Mucosa of stomach (tissue), 1 donor: ENCODE measurements around the gene OTOG.

ENCODE experiments used
- H3K27me3 ChIP-seq: one replicate; pipeline ENCODE4 v1.7.0; 2013; ENCODE audit warnings: mild to moderate bottlenecking, low read length; ENCODE audit not compliant: control insufficient read depth, insufficient read depth
- H3K36me3 ChIP-seq: one replicate; pipeline ENCODE4 v1.7.0; 2013; ENCODE audit warnings: low read length; ENCODE audit not compliant: control insufficient read depth, insufficient read depth
- H3K4me1 ChIP-seq: one replicate; pipeline ENCODE4 v1.7.0; 2013; ENCODE audit warnings: mild to moderate bottlenecking, low read length; ENCODE audit not compliant: control insufficient read depth, insufficient read depth
- H3K4me3 ChIP-seq: one replicate; pipeline ENCODE4 v1.7.0; 2013; ENCODE audit warnings: low read length
- H3K9ac ChIP-seq: one replicate; pipeline ENCODE4 v1.7.0; 2013; ENCODE audit warnings: mild to moderate bottlenecking, low read length, moderate library complexity
- H3K9me3 ChIP-seq: one replicate; pipeline ENCODE4 v1.7.0; 2013; ENCODE audit warnings: mild to moderate bottlenecking, low read length, moderate library complexity; ENCODE audit not compliant: control insufficient read depth
- donor health status: Pancreatic carcinoma.

The OTOG gene

DNA sequence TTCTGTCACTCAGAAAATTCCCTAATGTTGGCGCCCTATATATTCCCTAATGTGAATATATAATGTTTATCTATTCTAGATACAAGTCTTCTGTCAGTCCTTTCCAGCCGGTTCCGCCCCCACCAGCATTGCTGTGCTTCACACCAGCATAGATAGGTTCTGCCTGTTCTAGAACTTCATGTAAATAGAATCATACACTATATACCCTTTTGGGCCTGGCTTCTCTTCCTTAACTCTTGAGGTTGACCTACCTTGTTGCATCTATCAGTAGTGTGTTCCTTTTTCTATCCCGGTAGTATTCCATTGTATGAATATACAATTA is 34.6 kb downstream of the OTOG start:
- Histone ChIP-seq H3K4me1 (no peaks in the 10 kb centered on the region), H3K27me3 (no peaks in the 10 kb centered on the region), H3K9me3 (no peaks in the 10 kb centered on the region), H3K9ac (no peak overlapping the region), H3K36me3 (no peaks in the 10 kb centered on the region), H3K4me3 (no peak overlapping the region)

DNA sequence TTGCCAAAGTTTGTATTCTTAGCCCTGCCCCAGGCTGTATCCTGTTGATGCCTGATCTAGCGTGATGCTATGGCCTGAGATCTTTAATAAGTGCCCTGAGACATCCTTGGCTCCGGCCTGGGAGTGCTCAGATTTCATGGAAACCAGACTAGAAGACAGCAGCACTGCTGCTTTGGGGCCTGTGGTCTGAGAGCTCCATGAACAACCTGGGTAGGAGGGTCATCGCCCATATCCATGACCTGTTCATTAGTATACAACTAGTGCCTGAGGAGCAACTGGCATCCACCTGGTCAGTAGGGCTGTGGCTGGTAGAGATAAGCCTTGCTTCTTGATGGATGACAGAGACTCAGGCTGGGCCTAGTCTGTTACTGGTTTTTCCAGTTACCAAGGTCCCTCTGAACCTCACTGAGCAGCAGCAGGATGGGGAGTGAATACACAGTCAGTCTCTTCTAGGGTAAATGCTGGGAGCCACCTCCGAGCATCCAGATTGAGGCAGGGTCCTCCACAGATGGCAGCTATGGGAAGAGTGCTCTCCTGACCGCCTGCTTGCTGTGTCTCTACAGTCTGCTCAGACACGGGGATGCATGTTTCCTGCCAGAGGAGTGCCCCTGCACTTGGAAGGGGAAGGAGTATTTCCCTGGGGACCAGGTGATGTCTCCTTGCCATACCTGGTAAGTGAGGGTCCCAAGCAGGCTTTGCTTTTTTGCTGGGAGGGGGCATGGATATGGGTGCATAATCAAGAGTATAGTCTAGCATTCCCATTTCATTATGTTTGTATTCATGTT is 39.0 kb downstream of the OTOG start:
- H3K27me3 ChIP-seq: no peaks in the 10 kb centered on the region
- H3K4me3 ChIP-seq: no peak overlapping the region
- H3K9me3 ChIP-seq: no peaks in the 10 kb centered on the region
- no peaks in the 10 kb centered on the region for H3K36me3 ChIP-seq
- H3K4me1 ChIP-seq: no peaks in the 10 kb centered on the region
- H3K9ac ChIP-seq: no peak overlapping the region

DNA sequence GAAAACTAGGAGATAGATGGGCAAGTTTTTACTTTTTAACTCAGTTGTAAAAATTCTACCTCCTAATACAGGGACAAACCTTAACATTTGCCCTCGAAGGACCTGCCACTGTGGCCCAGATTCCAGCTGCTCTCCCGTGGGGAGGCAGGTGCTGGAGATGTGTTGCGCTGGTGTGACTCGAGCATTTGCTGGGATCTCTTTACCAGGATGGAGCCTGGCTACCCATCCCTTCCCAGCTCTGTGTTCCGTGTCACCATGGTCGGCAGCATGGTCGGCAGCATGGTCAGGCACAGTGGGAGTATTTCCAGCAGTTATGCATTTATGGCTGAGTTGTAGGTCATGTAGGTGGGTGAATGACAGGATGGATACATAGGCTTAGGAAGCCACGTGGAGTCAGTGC is 41.1 kb downstream of the OTOG start:
- Histone ChIP-seq H3K9me3 (no peaks in the 10 kb centered on the region), H3K4me3 (no peak overlapping the region), H3K4me1 (no peaks in the 10 kb centered on the region), H3K36me3 (no peaks in the 10 kb centered on the region), H3K27me3 (no peaks in the 10 kb centered on the region), H3K9ac (no peak overlapping the region)

DNA sequence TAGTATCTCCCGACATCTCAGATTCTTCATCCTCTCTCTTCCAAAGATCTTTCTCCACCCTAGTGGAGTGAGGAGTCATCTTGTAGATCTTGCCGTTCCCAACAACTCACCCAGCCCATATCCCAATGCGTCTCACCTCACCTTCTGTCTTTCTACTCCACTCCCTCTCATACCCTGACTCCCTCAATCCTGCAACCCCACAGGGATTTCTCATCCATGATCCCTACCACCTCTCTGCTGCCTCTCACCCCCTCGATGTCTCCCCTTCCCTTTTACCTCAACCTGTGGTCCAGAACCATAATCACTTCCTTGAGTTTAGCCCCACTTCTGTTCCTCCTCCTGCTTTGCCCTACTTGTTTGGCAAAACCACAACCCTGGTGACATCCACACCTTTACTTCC is 41.7 kb downstream of the OTOG start:
- H3K36me3 ChIP-seq: no peaks in the 10 kb centered on the region
- no peaks in the 10 kb centered on the region for H3K27me3 ChIP-seq
- H3K4me1 ChIP-seq: no peaks in the 10 kb centered on the region
- no peaks in the 10 kb centered on the region for H3K9me3 ChIP-seq
- H3K9ac ChIP-seq: no peak overlapping the region
- no peak overlapping the region for H3K4me3 ChIP-seq

DNA sequence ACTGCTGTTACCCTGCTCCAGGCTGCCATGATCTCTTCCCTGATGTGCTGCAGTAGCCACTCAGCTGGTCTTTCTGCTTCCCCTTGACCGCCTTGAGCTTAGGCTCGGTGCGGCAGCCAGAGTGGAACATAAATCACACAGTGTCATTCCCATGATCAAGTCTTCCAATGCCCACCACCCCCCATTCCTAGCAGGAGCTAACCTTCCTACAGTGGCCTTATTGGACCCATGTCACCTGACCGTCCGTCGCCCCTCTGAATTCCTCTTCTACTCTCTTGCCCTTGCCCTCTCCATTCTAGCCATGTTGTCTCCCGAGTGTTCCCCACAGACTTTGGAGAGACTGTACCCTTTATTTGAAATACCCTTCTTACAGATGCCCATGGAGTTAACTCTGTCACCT is 43.4 kb downstream of the OTOG start:
- H3K36me3 ChIP-seq: no peaks in the 10 kb centered on the region
- no peaks in the 10 kb centered on the region for H3K9me3 ChIP-seq
- H3K4me3 ChIP-seq: no peak overlapping the region
- H3K9ac ChIP-seq: no peak overlapping the region
- H3K27me3 ChIP-seq: no peaks in the 10 kb centered on the region
- H3K4me1 ChIP-seq: no peaks in the 10 kb centered on the region

DNA sequence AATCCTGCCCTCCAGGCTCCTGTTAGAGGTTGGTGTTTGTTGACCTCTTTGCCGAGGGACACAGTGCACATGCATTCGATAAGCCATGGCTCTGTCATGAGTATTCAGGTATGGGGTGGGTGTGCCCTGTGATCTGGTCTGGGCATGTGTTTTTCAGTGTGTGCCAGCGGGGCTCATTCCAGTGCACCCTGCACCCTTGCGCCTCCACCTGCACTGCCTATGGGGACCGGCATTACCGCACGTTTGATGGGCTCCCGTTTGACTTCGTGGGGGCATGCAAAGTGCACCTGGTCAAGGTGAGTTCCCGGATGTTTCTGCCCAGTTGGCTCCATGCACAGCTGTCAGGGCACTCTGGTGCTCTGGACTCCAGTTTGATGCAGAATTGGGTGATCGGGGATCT is 44.2 kb downstream of the OTOG start:
- Histone ChIP-seq H3K4me3 (no peak overlapping the region), H3K4me1 (no peaks in the 10 kb centered on the region)

DNA sequence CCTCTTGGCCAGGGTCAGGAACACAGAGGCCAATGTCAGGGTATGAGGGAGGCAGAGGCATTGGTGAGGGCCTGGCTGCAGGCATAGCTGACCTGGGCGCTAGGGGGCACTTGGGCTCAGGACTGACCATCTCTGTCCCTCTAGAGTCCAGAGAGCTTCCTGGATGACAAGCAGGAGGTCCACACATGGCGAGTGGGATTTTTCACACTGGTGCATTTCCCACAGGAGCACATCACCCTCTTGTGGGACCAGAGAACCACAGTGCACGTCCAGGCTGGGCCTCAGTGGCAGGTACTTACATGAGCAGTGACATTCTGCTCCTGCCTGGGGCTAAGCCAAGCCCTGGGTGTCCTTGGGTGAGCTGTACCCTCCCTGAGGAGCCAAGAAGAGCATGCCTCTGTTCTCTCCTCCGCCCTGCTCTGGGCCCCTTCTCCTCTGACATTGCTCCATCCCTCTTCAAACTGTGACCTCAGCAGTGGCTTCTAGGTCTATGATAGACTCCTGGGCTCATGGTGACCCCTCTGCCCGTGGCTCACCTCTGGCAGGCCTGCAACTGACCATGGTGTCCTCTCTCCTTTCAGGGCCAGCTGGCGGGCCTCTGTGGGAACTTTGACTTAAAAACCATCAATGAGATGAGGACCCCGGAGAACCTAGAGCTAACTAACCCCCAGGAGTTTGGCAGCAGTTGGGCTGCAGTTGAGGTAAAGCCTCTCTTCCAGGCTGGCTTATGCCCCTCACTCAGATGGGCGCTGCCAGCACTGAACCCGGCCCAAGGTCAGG is 46.6 kb downstream of the OTOG start:
- Histone ChIP-seq H3K4me1 (no peaks in the 10 kb centered on the region), H3K4me3 (no peak overlapping the region), H3K9ac (no peak overlapping the region), H3K27me3 (no peaks in the 10 kb centered on the region), H3K36me3 (no peaks in the 10 kb centered on the region), H3K9me3 (no peaks in the 10 kb centered on the region)

More for the DNA sequence above, 44.2 kb downstream of the OTOG start:
- no peaks in the 10 kb centered on the region for H3K9me3 ChIP-seq
- H3K27me3 ChIP-seq: no peaks in the 10 kb centered on the region
- H3K9ac ChIP-seq: no peak overlapping the region
- H3K36me3 ChIP-seq: no peaks in the 10 kb centered on the region

DNA sequence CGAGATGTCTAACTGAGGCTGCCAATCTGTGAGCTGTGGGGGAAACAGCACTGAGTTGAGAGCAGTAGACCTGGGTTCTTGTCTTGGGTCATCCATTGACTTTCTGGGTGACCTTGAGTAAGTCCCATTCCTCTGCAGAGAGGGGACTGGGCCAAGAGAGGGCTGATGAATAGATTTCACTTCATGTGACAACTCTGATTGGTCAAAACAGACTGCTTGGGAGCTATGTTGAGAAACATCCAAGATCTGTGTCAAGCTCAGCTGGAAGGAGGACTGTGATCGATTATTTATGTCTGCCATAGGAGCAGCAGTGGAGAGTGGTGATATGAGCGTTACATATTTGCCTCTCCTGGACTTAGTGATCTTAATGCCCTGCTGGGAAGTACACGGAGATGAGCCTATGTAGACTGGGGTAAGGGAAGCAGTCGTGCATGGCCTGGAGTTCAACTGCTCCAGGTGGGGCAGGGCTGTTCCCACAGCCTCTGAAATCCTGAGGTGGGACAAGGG is 47.7 kb downstream of the OTOG start:
- H3K27me3 ChIP-seq: peaks cover 4% of the 10 kb centered on the region
- no peaks in the 10 kb centered on the region for H3K9me3 ChIP-seq
- H3K4me3 ChIP-seq: no peak overlapping the region
- H3K4me1 ChIP-seq: no peaks in the 10 kb centered on the region
- H3K9ac ChIP-seq: no peak overlapping the region
- no peaks in the 10 kb centered on the region for H3K36me3 ChIP-seq

DNA sequence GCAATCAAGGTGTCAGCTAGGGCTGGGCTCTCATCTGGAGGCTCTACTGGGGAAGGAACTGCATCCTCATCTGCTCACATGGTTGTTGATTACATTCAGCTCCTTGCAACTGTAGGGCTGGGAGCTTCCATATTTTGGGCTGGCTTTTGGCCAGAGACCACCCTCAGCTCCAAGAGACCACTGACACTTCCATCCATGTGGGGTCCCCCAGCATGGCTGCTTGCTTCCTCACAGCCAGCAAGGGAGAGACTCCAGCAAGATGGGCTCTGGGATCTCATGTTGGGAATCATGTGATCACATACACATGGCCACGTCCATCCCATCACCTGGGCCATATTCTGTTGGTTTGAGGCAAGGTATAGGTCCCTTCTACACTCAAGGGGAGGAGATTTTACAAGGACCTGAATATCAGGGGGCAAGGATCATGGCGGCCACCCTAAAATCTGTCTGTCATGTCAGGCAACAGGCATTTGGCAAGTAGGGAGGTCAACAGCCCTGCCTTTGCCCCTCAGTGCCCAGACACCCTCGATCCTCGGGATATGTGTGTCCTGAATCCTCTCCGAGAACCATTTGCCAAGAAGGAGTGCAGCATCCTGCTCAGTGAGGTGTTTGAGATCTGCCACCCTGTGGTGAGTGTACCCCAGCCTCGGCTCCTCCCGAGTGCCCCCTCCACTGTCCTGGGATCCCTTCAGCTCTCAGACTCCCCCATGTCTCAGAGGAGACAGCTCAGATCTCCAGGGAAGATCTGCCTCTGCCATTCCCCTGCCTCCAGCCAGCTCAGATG is 48.7 kb downstream of the OTOG start:
- Histone ChIP-seq H3K36me3 (no peaks in the 10 kb centered on the region), H3K9ac (no peak overlapping the region), H3K4me3 (no peak overlapping the region), H3K27me3 (peaks cover 6% of the 10 kb centered on the region), H3K9me3 (no peaks in the 10 kb centered on the region), H3K4me1 (no peaks in the 10 kb centered on the region)

DNA sequence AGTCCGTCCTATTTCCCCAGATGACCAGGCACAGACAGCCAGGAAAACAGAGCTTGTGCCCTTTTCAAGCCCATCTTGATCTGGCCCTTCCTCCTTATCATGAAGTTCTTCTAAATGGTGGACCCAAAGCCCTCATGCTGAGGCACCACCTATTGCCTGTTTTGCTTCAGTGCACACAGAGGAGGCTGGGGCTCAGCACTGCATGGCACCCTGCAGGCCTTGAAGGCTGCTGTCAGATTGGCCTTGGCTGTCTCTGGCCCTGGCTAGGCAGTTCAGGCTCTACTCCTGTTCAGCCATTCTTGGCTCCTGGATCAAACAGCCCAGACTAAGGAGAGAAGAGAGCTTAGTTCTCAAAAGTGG is 49.2 kb downstream of the OTOG start:
- no peaks in the 10 kb centered on the region for H3K9me3 ChIP-seq
- no peaks in the 10 kb centered on the region for H3K4me1 ChIP-seq
- peaks cover 6% of the 10 kb centered on the region for H3K27me3 ChIP-seq
- H3K36me3 ChIP-seq: no peaks in the 10 kb centered on the region
- no peak overlapping the region for H3K4me3 ChIP-seq
- no peak overlapping the region for H3K9ac ChIP-seq

DNA sequence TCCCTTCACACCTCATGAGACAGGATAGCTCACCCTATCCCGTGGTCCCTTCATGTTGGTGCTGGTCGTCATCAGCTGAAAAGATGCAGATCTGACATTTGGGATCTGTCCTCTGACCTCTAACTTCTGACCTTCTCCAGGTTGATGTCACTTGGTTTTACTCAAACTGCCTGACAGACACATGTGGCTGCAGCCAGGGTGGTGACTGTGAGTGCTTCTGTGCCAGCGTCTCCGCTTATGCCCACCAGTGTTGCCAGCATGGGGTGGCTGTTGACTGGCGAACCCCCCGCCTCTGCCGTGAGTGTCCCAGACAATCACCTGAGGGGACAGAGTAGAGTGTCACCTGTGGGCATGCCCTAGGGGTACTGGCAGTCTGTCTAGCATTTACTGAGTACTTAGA is 49.7 kb downstream of the OTOG start:
- Histone ChIP-seq H3K4me1 (no peaks in the 10 kb centered on the region), H3K9ac (no peak overlapping the region), H3K4me3 (no peak overlapping the region), H3K27me3 (peaks cover 6% of the 10 kb centered on the region), H3K36me3 (no peaks in the 10 kb centered on the region), H3K9me3 (no peaks in the 10 kb centered on the region)

DNA sequence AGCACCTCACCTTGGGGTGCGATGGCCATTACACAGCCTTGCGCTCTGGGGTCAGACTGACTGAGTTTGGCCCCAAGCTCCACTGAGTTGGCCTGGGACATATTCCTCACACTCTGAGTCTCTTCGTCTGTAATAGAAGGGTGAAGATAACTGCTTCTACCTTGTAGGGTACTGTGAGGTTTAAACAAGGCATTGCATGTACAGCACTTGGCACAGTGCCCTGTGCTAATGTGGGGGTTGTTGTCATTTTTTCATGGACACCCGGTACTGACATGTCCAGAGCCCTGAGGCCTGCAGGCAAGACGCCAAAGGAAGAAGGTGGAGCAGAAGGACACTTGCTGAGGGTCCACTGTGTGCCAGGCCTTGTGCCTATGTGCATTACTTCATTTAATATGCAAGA is 50.7 kb downstream of the OTOG start:
- H3K9me3 ChIP-seq: no peaks in the 10 kb centered on the region
- peaks cover 6% of the 10 kb centered on the region for H3K27me3 ChIP-seq
- no peaks in the 10 kb centered on the region for H3K36me3 ChIP-seq
- H3K4me3 ChIP-seq: no peak overlapping the region
- no peak overlapping the region for H3K9ac ChIP-seq
- H3K4me1 ChIP-seq: no peaks in the 10 kb centered on the region
